Duodenal mucosa (tissue), 2 donors: Measurements from ENCODE around the gene LMF2.
A peak's percentile ranks its signal among the peaks of the same experiment; 100 is the strongest.
"Not testable (repeated sequence)": the region's sequence is repeated elsewhere in the genome, so short reads cannot be mapped to it uniquely, and the experiment has no call there.

Experiments
- H3K27ac ChIP-seq: one replicate; pipeline ENCODE4 v1.7.0; 2013; ENCODE audit warnings: low read depth, low read length
- H3K27me3 ChIP-seq, 2 donors: one replicate each; pipeline ENCODE4 v1.7.0; 2013; ENCODE audit warnings: low read length in 2 of 2, control low read depth in 1 of 2; ENCODE audit not compliant: insufficient read depth in 2 of 2, control insufficient read depth in 1 of 2
- H3K36me3 ChIP-seq, 2 donors: one replicate each; pipeline ENCODE4 v1.7.0; 2013; ENCODE audit warnings: low read length in 2 of 2, control low read depth in 1 of 2; ENCODE audit not compliant: insufficient read depth in 2 of 2, control insufficient read depth in 1 of 2
- H3K4me1 ChIP-seq, 2 donors: one replicate each; pipeline ENCODE4 v1.7.0; 2013; ENCODE audit warnings: low read length in 2 of 2, control low read depth in 1 of 2; ENCODE audit not compliant: insufficient read depth in 2 of 2, control insufficient read depth in 1 of 2
- H3K4me3 ChIP-seq, 2 donors: one replicate each; pipeline ENCODE4 v1.7.0; 2013; ENCODE audit warnings: low read length in 2 of 2, low read depth in 1 of 2
- H3K9ac ChIP-seq, 2 donors: one replicate each; pipeline ENCODE4 v1.7.0; 2013; ENCODE audit warnings: low read length in 2 of 2, low read depth in 1 of 2
- H3K9me3 ChIP-seq, 2 donors: one replicate each; pipeline ENCODE4 v1.7.0; 2013; ENCODE audit warnings: low read length in 2 of 2, control low read depth in 1 of 2; ENCODE audit not compliant: control insufficient read depth in 1 of 2

The LMF2 gene

GRCh38 chr22:50535113-50535512 is 27.6 kb upstream of the LMF2 start:
- Histone ChIP-seq H3K36me3 (no peaks in the 10 kb centered on the region), H3K9me3 (no peaks in the 10 kb centered on the region), H3K4me1 (peaks cover 21 to 23% of the 10 kb centered on the region in 2 donors), H3K27ac (no peak overlapping the region), H3K4me3 (no peak overlapping the region), H3K9ac (no peak overlapping the region), H3K27me3 (no peaks in the 10 kb centered on the region)

GRCh38 chr22:50533856-50534711 is 26.6 kb upstream of the LMF2 start:
- H3K27ac ChIP-seq, result peak overlapping the region; percentile 26
- H3K27me3 ChIP-seq, result not testable (repeated sequence)
- peaks cover 19 to 20% of the 10 kb centered on the region in 2 donors for H3K4me1 ChIP-seq

GRCh38 chr22:50532824-50533796 is 25.6 kb upstream of the LMF2 start:
- Histone ChIP-seq H3K9ac (peak overlapping the region in 1 of 2 donors; percentile 98), H3K4me1 (peaks cover 21% of the 10 kb centered on the region in 2 donors), H3K9me3 (no peaks in the 10 kb centered on the region), H3K36me3 (no peaks in the 10 kb centered on the region), H3K27ac (no peak overlapping the region), H3K27me3 (no peaks in the 10 kb centered on the region), H3K4me3 (no peak overlapping the region)

More at GRCh38 chr22:50533856-50534711, 26.6 kb upstream of the LMF2 start:
- not testable (repeated sequence) for H3K36me3 ChIP-seq, H3K4me3 ChIP-seq, H3K9me3 ChIP-seq
- H3K9ac ChIP-seq, result peak overlapping the region in 1 of 2 donors; percentile 18

GRCh38 chr22:50531962-50532674 is 24.6 kb upstream of the LMF2 start:
- no peaks in the 10 kb centered on the region for H3K27me3 ChIP-seq
- H3K4me3 ChIP-seq, result peak overlapping the region; percentile 66 to 85
- H3K9me3 ChIP-seq, result no peaks in the 10 kb centered on the region
- H3K27ac ChIP-seq, result peak overlapping the region; percentile 99
- H3K36me3 ChIP-seq, result no peaks in the 10 kb centered on the region
- H3K9ac ChIP-seq, result peak overlapping the region; percentile 98
- peaks cover 28 to 30% of the 10 kb centered on the region in 2 donors for H3K4me1 ChIP-seq

GRCh38 chr22:50531546-50531961 is 24.1 kb upstream of the LMF2 start:
- Histone ChIP-seq H3K9ac (peak overlapping the region; percentile 98), H3K4me1 (peaks cover 33 to 36% of the 10 kb centered on the region in 2 donors)

GRCh38 chr22:50530877-50531545 is 23.5 kb upstream of the LMF2 start:
- H3K27ac ChIP-seq, result peak overlapping the region; percentile 99
- H3K9me3 ChIP-seq, result no peaks in the 10 kb centered on the region
- H3K4me3 ChIP-seq, result peak overlapping the region; percentile 66 to 85
- H3K27me3 ChIP-seq, result no peaks in the 10 kb centered on the region
- H3K9ac ChIP-seq, result peak overlapping the region; percentile 98
- no peaks in the 10 kb centered on the region for H3K36me3 ChIP-seq
- peaks cover 35 to 37% of the 10 kb centered on the region in 2 donors for H3K4me1 ChIP-seq

More at GRCh38 chr22:50531546-50531961, 24.1 kb upstream of the LMF2 start:
- Histone ChIP-seq H3K27me3 (no peaks in the 10 kb centered on the region), H3K9me3 (no peaks in the 10 kb centered on the region), H3K4me3 (peak overlapping the region; percentile 66 to 85), H3K36me3 (no peaks in the 10 kb centered on the region), H3K27ac (peak overlapping the region; percentile 99)

DNA sequence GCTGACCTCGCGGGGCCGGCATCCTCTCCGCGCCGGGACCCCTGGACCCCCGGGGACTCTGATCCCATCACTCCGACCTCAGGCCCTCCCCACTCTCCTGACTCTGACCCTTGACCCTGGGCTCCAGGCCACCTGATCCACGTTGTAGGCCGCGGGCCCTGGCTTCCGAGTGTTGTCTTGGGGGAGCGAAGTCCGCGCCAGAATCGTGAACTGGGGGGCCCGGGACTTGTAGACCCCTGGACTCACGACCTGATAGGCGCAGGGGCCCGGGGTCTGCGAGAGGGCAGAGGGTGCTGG is 23.0 kb upstream of the LMF2 start:
- peaks cover 35 to 37% of the 10 kb centered on the region in 2 donors for H3K4me1 ChIP-seq
- peak overlapping the region; percentile 99 for H3K27ac ChIP-seq
- H3K9ac ChIP-seq, result peak overlapping the region; percentile 98
- no peaks in the 10 kb centered on the region for H3K9me3 ChIP-seq
- H3K27me3 ChIP-seq, result no peaks in the 10 kb centered on the region
- peak overlapping the region; percentile 66 to 85 for H3K4me3 ChIP-seq
- H3K36me3 ChIP-seq, result no peaks in the 10 kb centered on the region

DNA sequence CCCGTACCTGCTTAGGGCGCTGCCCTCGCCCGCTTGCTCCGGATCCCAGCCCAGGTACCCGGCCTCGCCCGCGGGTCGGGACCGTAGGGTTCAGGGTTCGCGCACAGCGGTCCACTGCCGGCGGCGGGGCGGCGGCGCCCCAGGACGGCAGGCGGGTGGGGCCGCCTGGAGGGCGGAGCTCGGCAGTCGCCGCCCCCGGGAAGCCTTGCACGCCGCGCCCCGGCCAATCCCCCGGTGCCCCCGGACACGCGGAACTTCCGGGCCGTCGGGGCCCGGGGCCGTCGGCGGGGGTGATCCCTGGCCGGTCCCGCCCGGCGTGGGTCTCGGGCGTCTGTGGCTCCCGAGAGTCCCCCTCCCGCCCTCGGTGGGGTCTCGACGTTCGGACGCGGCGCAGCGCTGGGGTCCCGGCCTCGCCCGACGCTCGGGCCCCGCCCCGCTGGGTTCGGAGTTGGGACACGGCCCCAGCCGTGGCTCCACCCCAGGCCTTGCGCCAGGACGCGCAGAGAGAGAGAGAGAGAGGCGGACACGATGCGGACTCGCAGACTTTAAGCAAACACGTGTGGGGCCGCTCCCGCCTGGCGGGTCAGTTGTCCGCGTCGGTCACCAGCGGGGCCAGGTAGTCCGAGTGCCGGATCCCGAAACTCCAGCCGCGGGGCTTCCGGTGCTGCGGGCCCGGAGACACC is 22.5 kb upstream of the LMF2 start, which contains the start of gene TYMP:
Gene TYMP (minus strand): TSS at position 116 of the 683 bp plus-strand sequence. CDS start 303 bp downstream, outside the sequence.
- peak within 1 kb of the TSS; percentile 99 for H3K27ac ChIP-seq
- no peaks in the 10 kb centered on the region for H3K36me3 ChIP-seq
- H3K4me3 ChIP-seq, result peak within 1 kb of the TSS; percentile 66 to 85
- peaks cover 35 to 37% of the 10 kb centered on the region in 2 donors for H3K4me1 ChIP-seq
- H3K27me3 ChIP-seq, result no peaks in the 10 kb centered on the region
- H3K9ac ChIP-seq, result peak within 1 kb of the TSS; percentile 98
- no peaks in the 10 kb centered on the region for H3K9me3 ChIP-seq

DNA sequence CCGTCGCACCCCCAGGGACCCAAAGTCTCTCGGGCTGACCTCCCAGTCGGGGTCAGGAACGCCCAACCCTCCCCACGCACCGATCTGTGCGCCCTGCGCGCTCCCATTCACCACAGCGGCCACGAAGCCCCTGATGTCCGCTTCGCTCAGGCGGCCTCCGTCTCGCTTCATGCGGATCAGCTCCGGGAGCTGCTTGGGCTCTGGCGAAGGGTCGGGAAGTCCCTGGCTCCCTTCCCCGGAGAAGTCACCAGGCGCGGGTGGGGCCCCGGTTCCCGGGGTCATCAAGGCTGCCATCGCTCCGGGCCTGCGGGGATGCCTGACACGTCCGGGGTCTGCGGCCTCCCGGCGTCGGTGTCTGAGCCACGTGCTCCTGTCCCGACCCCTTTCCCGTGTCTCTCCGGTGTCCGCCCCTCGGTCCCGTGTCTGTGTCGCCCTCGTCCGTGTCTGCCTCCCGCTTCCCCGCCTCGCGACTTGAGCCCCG is 22.0 kb upstream of the LMF2 start:
- Histone ChIP-seq H3K4me3 (peak overlapping the region; percentile 66 to 85), H3K27me3 (no peaks in the 10 kb centered on the region), H3K9ac (peak overlapping the region; percentile 78 to 98), H3K27ac (peak overlapping the region; percentile 81), H3K9me3 (no peaks in the 10 kb centered on the region), H3K36me3 (no peaks in the 10 kb centered on the region), H3K4me1 (peaks cover 36 to 43% of the 10 kb centered on the region in 2 donors)
